GM23338 (cell line): ENCODE results near the gene CSPG4. TPM values are rescaled to one million over a fixed set of nuclear protein-coding genes. Genes with fewer than 3 reads are reported as not detected.

Experiments
- ATAC-seq: fragments of 200-7000 bp; cut with Tn5 transposase; 3 replicates; pipeline ENCODE4 v1.9.1; 2020
- DNase-seq: peaks from one replicate; pipeline ENCODE4 v3.0.0-alpha.2; 2015; ENCODE audit warnings: low spot score
- H2AFZ ChIP-seq: fragments of 200-600 bp; sonication (generic); 2 replicates; pipeline ENCODE4 v1.8.0; 2016; ENCODE audit warnings: antibody characterized with exemption, mild to moderate bottlenecking, moderate library complexity
- H3F3A ChIP-seq: fragments of 200-600 bp; sonication (generic); replicated peaks from 2 replicates; pipeline ENCODE4 v1.8.0; 2017; ENCODE audit warnings: antibody characterized with exemption, mixed run types, low read depth
- H3K27ac ChIP-seq: fragments of 200-600 bp; sonication (generic); 2 replicates; pipeline ENCODE4 v1.6.1; 2016; ENCODE audit warnings: low read depth
- H3K27me3 ChIP-seq: fragments of 200-600 bp; sonication (generic); 2 replicates; pipeline ENCODE4 v1.8.0; 2016; ENCODE audit warnings: mild to moderate bottlenecking, mixed run types, moderate library complexity; ENCODE audit not compliant: insufficient read depth
- H3K36me3 ChIP-seq: fragments of 200-600 bp; sonication (generic); 2 replicates; pipeline ENCODE4 v1.8.0; 2016; ENCODE audit warnings: mild to moderate bottlenecking; ENCODE audit not compliant: insufficient read depth
- H3K4me1 ChIP-seq: fragments of 200-600 bp; sonication (generic); 2 replicates; pipeline ENCODE4 v1.8.0; 2016; ENCODE audit warnings: mild to moderate bottlenecking, moderate library complexity; ENCODE audit not compliant: insufficient read depth
- H3K4me2 ChIP-seq: fragments of 200-600 bp; sonication (generic); 2 replicates; pipeline ENCODE4 v1.7.1; 2017; ENCODE audit warnings: mixed run types
- H3K4me3 ChIP-seq: fragments of 200-600 bp; sonication (generic); 2 replicates; pipeline ENCODE4 v1.6.1; 2016; ENCODE audit warnings: mixed run types
- H3K79me2 ChIP-seq: fragments of 200-600 bp; sonication (generic); replicated peaks from 2 replicates; pipeline ENCODE4 v1.8.0; 2017; ENCODE audit warnings: mild to moderate bottlenecking; ENCODE audit not compliant: insufficient read depth
- H3K9me2 ChIP-seq: fragments of 200-600 bp; sonication (generic); 2 replicates; pipeline ENCODE4 v1.8.0; 2017; ENCODE audit not compliant: insufficient read depth
- H4K20me1 ChIP-seq: fragments of 200-600 bp; sonication (generic); replicated peaks from 2 replicates; pipeline ENCODE4 v1.8.0; 2017; ENCODE audit warnings: mild to moderate bottlenecking; ENCODE audit not compliant: insufficient read depth
- H3K27ac Mint-ChIP-seq: 2 replicates; pipeline ENCODE4 v1.8.0; 2020; ENCODE audit warnings: inconsistent platforms, mild to moderate bottlenecking, moderate library complexity, mixed read lengths
- H3K27me3 Mint-ChIP-seq: 3 replicates; pipeline ENCODE4 v1.8.0; 2022; ENCODE audit warnings: low read depth, mild to moderate bottlenecking, moderate library complexity, mixed read lengths, inconsistent platforms; ENCODE audit not compliant: insufficient read depth, poor library complexity
- H3K36me3 Mint-ChIP-seq: 3 replicates; pipeline ENCODE4 v1.8.0; 2021; ENCODE audit warnings: low read depth, mild to moderate bottlenecking, inconsistent platforms, moderate library complexity, mixed read lengths
- H3K4me1 Mint-ChIP-seq: 3 replicates; pipeline ENCODE4 v1.8.0; 2020; ENCODE audit warnings: mild to moderate bottlenecking, inconsistent platforms, mixed read lengths
- H3K4me3 Mint-ChIP-seq: 3 replicates; pipeline ENCODE4 v1.8.0; 2021; ENCODE audit warnings: moderate library complexity, mild to moderate bottlenecking, inconsistent platforms, mixed read lengths
- H3K9me3 Mint-ChIP-seq: 3 replicates; pipeline ENCODE4 v1.8.0; 2020; ENCODE audit warnings: moderate library complexity, mild to moderate bottlenecking, inconsistent platforms, mixed read lengths
- CREB1 ChIP-seq: fragments of 250-450 bp; sonication (Bioruptor Pico); IDR thresholded peaks from 2 replicates; pipeline ENCODE4 v1.5.0; 2020; ENCODE audit warnings: low read depth, mild to moderate bottlenecking, moderate library complexity
- EZH2phosphoT487 ChIP-seq: fragments of 200-600 bp; sonication (generic); IDR thresholded peaks from one replicate; pipeline ENCODE4 v1.8.1; 2018; ENCODE audit warnings: antibody characterized with exemption; ENCODE audit not compliant: unreplicated experiment
- JUNB ChIP-seq: IDR thresholded peaks from one replicate; pipeline ENCODE4 v1.6.1; 2016; ENCODE audit warnings: antibody characterized with exemption; ENCODE audit not compliant: unreplicated experiment
- NANOG ChIP-seq: IDR thresholded peaks from 2 replicates; pipeline ENCODE4 v1.6.1; 2016; ENCODE audit warnings: antibody characterized with exemption, borderline replicate concordance
- POLR2AphosphoS5 ChIP-seq: IDR thresholded peaks from 2 replicates; pipeline ENCODE4 v1.6.1; 2016; ENCODE audit warnings: antibody characterized with exemption, low read depth
- STAT1 ChIP-seq: IDR thresholded peaks from one replicate; pipeline ENCODE4 v1.6.1; 2016; ENCODE audit warnings: antibody characterized with exemption; ENCODE audit not compliant: unreplicated experiment
- ZNF114 ChIP-seq: fragments of 250-450 bp; sonication (Bioruptor Pico); IDR thresholded peaks from 2 replicates; pipeline ENCODE4 v1.5.0; 2020; ENCODE audit warnings: mild to moderate bottlenecking, moderate library complexity
- polyA plus RNA-seq: library from polyadenylated mRNA; unstranded; fragments of >200 nt; fragmentation: Nextera tagmentation; extraction: Ambion mirVana; gene quantifications from 2 replicates; pipeline ENCODE4 v1.2.1, GENCODE V29; 2016
- total RNA-seq: library from RNA; depleted of rRNA; stranded (reverse); fragments of >200 nt; shearing (Covaris generic); gene quantifications from 2 replicates; pipeline ENCODE4 v1.2.3, GENCODE V29; 2014
- TF ChIP-seq, protein P1 (sequence below): IDR thresholded peaks from 2 replicates; pipeline ENCODE4 v1.6.1; 2016; ENCODE audit warnings: antibody characterized with exemption
- TF ChIP-seq, protein P2 (sequence below): IDR thresholded peaks from one replicate; pipeline ENCODE4 v1.6.1; 2018; ENCODE audit warnings: antibody characterized with exemption; ENCODE audit not compliant: unreplicated experiment
- TF ChIP-seq, protein P3 (sequence below): fragments of 250-450 bp; sonication (Bioruptor Pico); IDR thresholded peaks from 2 replicates; pipeline ENCODE4 v1.5.0; 2020; ENCODE audit warnings: mild to moderate bottlenecking, moderate library complexity
- TF ChIP-seq, protein P4 (sequence below), 2 experiments: fragments of 200-600 bp in 1 of 2; sonication (generic) in 1 of 2; conservative IDR thresholded peaks; 2 replicates each; pipeline versions ENCODE4 v1.5.1 to v1.6.1; 2016 to 2017; ENCODE audit warnings: antibody characterized with exemption in 2 of 2, low read depth in 2 of 2, mild to moderate bottlenecking in 2 of 2, moderate library complexity in 1 of 2

Gene CSPG4
- total and polyA plus RNA-seq, 2 experiments from 2014 or later: 0.27 to 4.0 TPM

DNA sequence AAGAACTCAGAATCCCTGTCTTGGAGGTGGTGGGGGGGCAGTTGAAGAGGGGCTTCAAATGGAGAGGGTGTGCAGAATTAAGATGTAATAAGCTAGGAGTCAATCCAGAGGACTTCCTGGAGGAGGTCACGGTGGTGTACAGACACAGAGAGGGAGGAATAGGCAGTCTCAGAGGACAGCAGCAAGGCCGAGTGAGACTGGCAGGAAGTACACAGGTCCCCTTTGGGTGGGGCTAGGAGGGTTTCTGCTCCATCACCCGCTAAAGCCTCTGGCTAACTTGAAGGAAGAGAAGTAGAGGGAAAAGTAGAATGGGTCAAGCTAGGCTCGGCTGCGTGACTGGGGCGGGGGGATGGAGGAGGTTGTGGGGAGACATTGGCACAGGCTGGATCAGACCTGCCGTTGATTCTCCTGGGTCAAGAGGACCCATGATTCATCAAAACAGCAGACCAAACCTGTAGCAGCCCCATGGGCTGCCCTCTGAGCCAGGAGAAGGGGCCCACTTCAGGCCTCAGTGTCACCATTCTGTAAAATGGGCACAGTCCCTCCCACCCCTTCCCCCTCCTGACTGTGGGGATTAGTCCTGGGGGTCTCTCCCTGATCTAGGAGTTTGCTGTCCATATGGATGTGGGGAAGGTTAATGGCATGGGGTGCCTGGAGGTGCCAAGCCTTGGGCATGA lies 16.9 kb downstream of the CSPG4 start (continued):
- TF ChIP-seq, protein P1, sequence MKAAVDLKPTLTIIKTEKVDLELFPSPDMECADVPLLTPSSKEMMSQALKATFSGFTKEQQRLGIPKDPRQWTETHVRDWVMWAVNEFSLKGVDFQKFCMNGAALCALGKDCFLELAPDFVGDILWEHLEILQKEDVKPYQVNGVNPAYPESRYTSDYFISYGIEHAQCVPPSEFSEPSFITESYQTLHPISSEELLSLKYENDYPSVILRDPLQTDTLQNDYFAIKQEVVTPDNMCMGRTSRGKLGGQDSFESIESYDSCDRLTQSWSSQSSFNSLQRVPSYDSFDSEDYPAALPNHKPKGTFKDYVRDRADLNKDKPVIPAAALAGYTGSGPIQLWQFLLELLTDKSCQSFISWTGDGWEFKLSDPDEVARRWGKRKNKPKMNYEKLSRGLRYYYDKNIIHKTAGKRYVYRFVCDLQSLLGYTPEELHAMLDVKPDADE: no peak
- TF ChIP-seq STAT1 (no peak), JUNB (no peak), POLR2AphosphoS5 (no peak), NANOG (no peak), EZH2phosphoT487 (no peak)
- TF ChIP-seq, protein P2, sequence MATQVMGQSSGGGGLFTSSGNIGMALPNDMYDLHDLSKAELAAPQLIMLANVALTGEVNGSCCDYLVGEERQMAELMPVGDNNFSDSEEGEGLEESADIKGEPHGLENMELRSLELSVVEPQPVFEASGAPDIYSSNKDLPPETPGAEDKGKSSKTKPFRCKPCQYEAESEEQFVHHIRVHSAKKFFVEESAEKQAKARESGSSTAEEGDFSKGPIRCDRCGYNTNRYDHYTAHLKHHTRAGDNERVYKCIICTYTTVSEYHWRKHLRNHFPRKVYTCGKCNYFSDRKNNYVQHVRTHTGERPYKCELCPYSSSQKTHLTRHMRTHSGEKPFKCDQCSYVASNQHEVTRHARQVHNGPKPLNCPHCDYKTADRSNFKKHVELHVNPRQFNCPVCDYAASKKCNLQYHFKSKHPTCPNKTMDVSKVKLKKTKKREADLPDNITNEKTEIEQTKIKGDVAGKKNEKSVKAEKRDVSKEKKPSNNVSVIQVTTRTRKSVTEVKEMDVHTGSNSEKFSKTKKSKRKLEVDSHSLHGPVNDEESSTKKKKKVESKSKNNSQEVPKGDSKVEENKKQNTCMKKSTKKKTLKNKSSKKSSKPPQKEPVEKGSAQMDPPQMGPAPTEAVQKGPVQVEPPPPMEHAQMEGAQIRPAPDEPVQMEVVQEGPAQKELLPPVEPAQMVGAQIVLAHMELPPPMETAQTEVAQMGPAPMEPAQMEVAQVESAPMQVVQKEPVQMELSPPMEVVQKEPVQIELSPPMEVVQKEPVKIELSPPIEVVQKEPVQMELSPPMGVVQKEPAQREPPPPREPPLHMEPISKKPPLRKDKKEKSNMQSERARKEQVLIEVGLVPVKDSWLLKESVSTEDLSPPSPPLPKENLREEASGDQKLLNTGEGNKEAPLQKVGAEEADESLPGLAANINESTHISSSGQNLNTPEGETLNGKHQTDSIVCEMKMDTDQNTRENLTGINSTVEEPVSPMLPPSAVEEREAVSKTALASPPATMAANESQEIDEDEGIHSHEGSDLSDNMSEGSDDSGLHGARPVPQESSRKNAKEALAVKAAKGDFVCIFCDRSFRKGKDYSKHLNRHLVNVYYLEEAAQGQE: no peak

DNA sequence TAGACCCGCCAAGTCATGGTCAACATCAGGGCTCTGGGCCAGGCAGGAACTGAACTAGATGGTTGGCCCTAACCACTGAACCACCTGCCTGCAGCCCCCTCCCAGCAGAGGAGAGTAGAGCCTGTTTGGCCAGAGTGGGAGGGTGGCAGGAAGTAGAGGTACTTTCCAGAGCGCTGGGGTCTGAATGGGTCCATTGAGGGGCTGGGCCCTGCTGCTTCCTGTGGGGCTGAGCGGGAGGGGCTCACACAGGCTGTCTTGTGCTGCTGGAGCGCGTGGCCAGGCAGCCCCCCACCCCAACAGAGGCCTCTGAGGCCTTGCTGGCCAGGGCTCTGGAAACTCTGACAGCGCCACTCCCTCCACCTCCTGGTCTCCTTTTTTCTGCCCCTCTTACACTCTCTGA lies 17.4 kb downstream of the CSPG4 start:
- Histone ChIP-seq H3K27me3 (no peaks in the 10 kb centered on the region), H3K36me3 (no peaks in the 10 kb centered on the region), H3K27ac (no peak overlapping the region), H3F3A (0 out of 2 replicates have a peak, but pooled peaks cover 10% of the 10 kb centered on the region), H2AFZ (no peak overlapping the region), H3K4me2 (peak overlapping the region; percentile 43; the same call in 1 of the 2 replicates), H4K20me1 (no peaks in the 10 kb centered on the region), H3K79me2 (no peaks in the 10 kb centered on the region), H3K4me3 (no peak overlapping the region), H3K4me1 (peaks cover 10% of the 10 kb centered on the region), H3K9me2 (no peaks in the 10 kb centered on the region)
- Mint-ChIP-seq H3K9me3 (no peaks in the 10 kb centered on the region), H3K36me3 (no peaks in the 10 kb centered on the region), H3K4me1 (peaks cover 28% of the 10 kb centered on the region), H3K27ac (peak overlapping the region; percentile 32; the same call in 1 of the 2 replicates), H3K4me3 (no peak overlapping the region), H3K27me3 (peaks cover 22% of the 10 kb centered on the region)
- ATAC-seq (no peak), DNase-seq (peak; percentile 40)
- TF ChIP-seq EZH2phosphoT487: no peak
- TF ChIP-seq, protein P3, sequence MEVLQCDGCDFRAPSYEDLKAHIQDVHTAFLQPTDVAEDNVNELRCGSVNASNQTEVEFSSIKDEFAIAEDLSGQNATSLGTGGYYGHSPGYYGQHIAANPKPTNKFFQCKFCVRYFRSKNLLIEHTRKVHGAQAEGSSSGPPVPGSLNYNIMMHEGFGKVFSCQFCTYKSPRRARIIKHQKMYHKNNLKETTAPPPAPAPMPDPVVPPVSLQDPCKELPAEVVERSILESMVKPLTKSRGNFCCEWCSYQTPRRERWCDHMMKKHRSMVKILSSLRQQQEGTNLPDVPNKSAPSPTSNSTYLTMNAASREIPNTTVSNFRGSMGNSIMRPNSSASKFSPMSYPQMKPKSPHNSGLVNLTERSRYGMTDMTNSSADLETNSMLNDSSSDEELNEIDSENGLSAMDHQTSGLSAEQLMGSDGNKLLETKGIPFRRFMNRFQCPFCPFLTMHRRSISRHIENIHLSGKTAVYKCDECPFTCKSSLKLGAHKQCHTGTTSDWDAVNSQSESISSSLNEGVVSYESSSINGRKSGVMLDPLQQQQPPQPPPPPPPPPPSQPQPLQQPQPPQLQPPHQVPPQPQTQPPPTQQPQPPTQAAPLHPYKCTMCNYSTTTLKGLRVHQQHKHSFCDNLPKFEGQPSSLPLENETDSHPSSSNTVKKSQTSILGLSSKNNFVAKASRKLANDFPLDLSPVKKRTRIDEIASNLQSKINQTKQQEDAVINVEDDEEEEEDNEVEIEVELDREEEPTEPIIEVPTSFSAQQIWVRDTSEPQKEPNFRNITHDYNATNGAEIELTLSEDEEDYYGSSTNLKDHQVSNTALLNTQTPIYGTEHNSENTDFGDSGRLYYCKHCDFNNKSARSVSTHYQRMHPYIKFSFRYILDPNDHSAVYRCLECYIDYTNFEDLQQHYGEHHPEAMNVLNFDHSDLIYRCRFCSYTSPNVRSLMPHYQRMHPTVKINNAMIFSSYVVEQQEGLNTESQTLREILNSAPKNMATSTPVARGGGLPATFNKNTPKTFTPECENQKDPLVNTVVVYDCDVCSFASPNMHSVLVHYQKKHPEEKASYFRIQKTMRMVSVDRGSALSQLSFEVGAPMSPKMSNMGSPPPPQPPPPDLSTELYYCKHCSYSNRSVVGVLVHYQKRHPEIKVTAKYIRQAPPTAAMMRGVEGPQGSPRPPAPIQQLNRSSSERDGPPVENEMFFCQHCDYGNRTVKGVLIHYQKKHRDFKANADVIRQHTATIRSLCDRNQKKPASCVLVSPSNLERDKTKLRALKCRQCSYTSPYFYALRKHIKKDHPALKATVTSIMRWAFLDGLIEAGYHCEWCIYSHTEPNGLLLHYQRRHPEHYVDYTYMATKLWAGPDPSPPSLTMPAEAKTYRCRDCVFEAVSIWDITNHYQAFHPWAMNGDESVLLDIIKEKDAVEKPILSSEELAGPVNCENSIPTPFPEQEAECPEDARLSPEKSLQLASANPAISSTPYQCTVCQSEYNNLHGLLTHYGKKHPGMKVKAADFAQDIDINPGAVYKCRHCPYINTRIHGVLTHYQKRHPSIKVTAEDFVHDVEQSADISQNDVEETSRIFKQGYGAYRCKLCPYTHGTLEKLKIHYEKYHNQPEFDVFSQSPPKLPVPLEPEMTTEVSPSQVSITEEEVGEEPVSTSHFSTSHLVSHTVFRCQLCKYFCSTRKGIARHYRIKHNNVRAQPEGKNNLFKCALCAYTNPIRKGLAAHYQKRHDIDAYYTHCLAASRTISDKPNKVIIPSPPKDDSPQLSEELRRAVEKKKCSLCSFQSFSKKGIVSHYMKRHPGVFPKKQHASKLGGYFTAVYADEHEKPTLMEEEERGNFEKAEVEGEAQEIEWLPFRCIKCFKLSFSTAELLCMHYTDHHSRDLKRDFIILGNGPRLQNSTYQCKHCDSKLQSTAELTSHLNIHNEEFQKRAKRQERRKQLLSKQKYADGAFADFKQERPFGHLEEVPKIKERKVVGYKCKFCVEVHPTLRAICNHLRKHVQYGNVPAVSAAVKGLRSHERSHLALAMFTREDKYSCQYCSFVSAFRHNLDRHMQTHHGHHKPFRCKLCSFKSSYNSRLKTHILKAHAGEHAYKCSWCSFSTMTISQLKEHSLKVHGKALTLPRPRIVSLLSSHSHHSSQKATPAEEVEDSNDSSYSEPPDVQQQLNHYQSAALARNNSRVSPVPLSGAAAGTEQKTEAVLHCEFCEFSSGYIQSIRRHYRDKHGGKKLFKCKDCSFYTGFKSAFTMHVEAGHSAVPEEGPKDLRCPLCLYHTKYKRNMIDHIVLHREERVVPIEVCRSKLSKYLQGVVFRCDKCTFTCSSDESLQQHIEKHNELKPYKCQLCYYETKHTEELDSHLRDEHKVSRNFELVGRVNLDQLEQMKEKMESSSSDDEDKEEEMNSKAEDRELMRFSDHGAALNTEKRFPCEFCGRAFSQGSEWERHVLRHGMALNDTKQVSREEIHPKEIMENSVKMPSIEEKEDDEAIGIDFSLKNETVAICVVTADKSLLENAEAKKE (CRISPR knock-in tag): no peak
- TF ChIP-seq, protein P1: no peak
- TF ChIP-seq, protein P4, sequence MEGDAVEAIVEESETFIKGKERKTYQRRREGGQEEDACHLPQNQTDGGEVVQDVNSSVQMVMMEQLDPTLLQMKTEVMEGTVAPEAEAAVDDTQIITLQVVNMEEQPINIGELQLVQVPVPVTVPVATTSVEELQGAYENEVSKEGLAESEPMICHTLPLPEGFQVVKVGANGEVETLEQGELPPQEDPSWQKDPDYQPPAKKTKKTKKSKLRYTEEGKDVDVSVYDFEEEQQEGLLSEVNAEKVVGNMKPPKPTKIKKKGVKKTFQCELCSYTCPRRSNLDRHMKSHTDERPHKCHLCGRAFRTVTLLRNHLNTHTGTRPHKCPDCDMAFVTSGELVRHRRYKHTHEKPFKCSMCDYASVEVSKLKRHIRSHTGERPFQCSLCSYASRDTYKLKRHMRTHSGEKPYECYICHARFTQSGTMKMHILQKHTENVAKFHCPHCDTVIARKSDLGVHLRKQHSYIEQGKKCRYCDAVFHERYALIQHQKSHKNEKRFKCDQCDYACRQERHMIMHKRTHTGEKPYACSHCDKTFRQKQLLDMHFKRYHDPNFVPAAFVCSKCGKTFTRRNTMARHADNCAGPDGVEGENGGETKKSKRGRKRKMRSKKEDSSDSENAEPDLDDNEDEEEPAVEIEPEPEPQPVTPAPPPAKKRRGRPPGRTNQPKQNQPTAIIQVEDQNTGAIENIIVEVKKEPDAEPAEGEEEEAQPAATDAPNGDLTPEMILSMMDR (conservative IDR thresholded peaks at IDR 0.05; ENCODE audit: low read depth in 2 of 2): no peak
- no peak for TF ChIP-seq ZNF114 (CRISPR knock-in tag)
- no peak for TF ChIP-seq CREB1 (CRISPR knock-in tag)
